Stimulated activated CD4-positive, alpha-beta T cell treated with anti-CD3 and anti-CD28 coated beads, Interleukin-2, amount 100 ng/mL, for 48 hours (primary cell): ENCODE results near the gene CATSPER1.

Experiments used
- DNase-seq, 2 donors: peaks; one replicate each; pipeline ENCODE4 v3.0.0-alpha.2; 2020

The CATSPER1 gene

GRCh38 chr11:66026017-66026529, at the start of gene CATSPER1:
CATSPER1 (minus strand) TSS chr11:66026479; CDS start chr11:66026379, 100 bp downstream.
- DNase-seq: no peak

GRCh38 chr11:66075273-66075672, 49.0 kb upstream of the CATSPER1 start:
- DNase-seq: no peak

- no peak for DNase-seq
Measured at GRCh38 chr11:66073669-66074068, 47.4 kb upstream of the CATSPER1 start.

GRCh38 chr11:66072518-66072917, 46.2 kb upstream of the CATSPER1 start:
- DNase-seq: no peak

GRCh38 chr11:66072081-66072480, 45.8 kb upstream of the CATSPER1 start:
- DNase-seq: no peak

- no peak for DNase-seq
Measured at GRCh38 chr11:66071381-66071801, 45.1 kb upstream of the CATSPER1 start.

GRCh38 chr11:66070604-66071380, 44.5 kb upstream of the CATSPER1 start:
- no peak for DNase-seq

GRCh38 chr11:66069715-66070603, 43.7 kb upstream of the CATSPER1 start, which contains the start of gene PACS1:
PACS1 (plus strand) TSS chr11:66070272; CDS start chr11:66070487, 215 bp downstream.
- DNase-seq: peak; percentile 58 to 61

- peak in 1 of 2 donors; percentile 36 for DNase-seq
Measured at GRCh38 chr11:66068923-66069714, 42.8 kb upstream of the CATSPER1 start.

GRCh38 chr11:66068154-66068821, 42.0 kb upstream of the CATSPER1 start:
- DNase-seq: peak; percentile 75 to 76

GRCh38 chr11:66067640-66068039, 41.4 kb upstream of the CATSPER1 start:
- no peak for DNase-seq

- no peak for DNase-seq
Measured at GRCh38 chr11:66066751-66067150, 40.5 kb upstream of the CATSPER1 start.

GRCh38 chr11:66064571-66064970, 38.3 kb upstream of the CATSPER1 start:
- no peak for DNase-seq

- no peak for DNase-seq
Measured at GRCh38 chr11:66063900-66064299, 37.6 kb upstream of the CATSPER1 start.

GRCh38 chr11:66062408-66062807, 36.1 kb upstream of the CATSPER1 start:
- no peak for DNase-seq

- DNase-seq: no peak
Measured at GRCh38 chr11:66061268-66061667, 35.0 kb upstream of the CATSPER1 start.

- no peak for DNase-seq
Measured at GRCh38 chr11:66059966-66060680, 33.8 kb upstream of the CATSPER1 start.

- no peak for DNase-seq
Measured at GRCh38 chr11:66056501-66056900, 30.2 kb upstream of the CATSPER1 start.

- DNase-seq: no peak
Measured at GRCh38 chr11:66055021-66055420, 28.7 kb upstream of the CATSPER1 start.

- DNase-seq: no peak
Measured at GRCh38 chr11:66052664-66052982, 26.3 kb upstream of the CATSPER1 start.
